Spleen (tissue), 7 donors: Measurements from ENCODE around the gene ADD1.

Experiments used
- CTCF ChIP-seq, 11 experiments: fragments of 200-600 bp in 7 of 11; fragments of 450-650 bp in 4 of 11; sonication (generic) in 4 of 11; IDR thresholded peaks in 8 of 11; conservative IDR thresholded peaks in 3 of 11; 1 replicate in 7 of 11; 2 replicates in 4 of 11; pipeline versions ENCODE4 v1.4.0 to v1.8.0; 2016 to 2021; ENCODE audit warnings: antibody characterized with exemption in 11 of 11, inconsistent platforms in 4 of 11, mild to moderate bottlenecking in 1 of 11
- POLR2A ChIP-seq, 3 donors: fragments of 450-650 bp; IDR thresholded peaks; one replicate each; pipeline ENCODE4 v1.5.1; 2017; ENCODE audit warnings: antibody characterized with exemption in 3 of 3, mild to moderate bottlenecking in 1 of 3
- POLR2AphosphoS5 ChIP-seq, 3 donors: sonication (generic); formaldehyde crosslinking; IDR thresholded peaks; one replicate each; pipeline ENCODE4 v1.5.1; 2017; ENCODE audit warnings: antibody characterized with exemption in 3 of 3
- donor health status: DM: no; HTN: no; CAD: no; lungs with moderate emphysema.
- donor health status: DM: no; HTN: no; CAD: no.
- donor health status: DM: no; HTN: no; CAD: no.

GRCh38 chr4:2822461-2823300 lies 21.0 kb upstream of the ADD1 start:
- TF ChIP-seq POLR2AphosphoS5 (IDR thresholded peaks at IDR 0.05) (peak in 2 of 3 donors; percentile 55 to 70), CTCF (IDR thresholded peaks at IDR 0.05 in 8 of 11, conservative IDR thresholded peaks at IDR 0.05 in 3 of 11) (no peak), POLR2A (IDR thresholded peaks at IDR 0.05) (no peak)
